HG03457 (cell line): ENCODE results near the gene UAP1.
"Not testable (repeated sequence)": the region's sequence is repeated elsewhere in the genome, so short reads cannot be mapped to it uniquely, and the experiment has no call there.

Experiments used
- ATAC-seq: cut with Tn5 transposase; IDR thresholded peaks from one replicate; pipeline ENCODE4 v1.9.1; 2021; ENCODE audit warnings: moderate number of reproducible peaks; ENCODE audit not compliant: unreplicated experiment

UAP1 gene

DNA sequence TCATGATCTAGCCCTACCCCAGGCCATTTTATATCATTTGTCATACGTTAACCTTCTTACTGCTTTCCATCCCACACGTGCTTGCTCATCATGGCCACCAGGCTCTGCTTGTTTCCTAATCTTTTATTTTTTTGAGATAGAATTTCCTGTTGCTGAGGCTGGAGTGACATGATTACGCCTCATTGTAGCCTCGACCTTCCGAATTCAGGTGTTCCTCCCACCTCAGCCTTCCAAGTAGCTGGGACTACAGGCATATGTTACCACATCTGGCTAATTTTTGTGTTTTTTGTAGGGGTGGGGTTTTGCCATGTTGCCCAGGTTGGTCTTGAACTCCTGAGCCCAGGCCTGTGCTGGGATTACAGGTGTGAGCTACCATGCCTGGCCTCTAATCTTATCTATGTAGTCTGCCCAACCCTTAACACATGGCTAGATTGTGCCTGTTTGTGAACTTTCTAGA, 3.3 kb downstream of the UAP1 start:
- ATAC-seq: no peak

DNA sequence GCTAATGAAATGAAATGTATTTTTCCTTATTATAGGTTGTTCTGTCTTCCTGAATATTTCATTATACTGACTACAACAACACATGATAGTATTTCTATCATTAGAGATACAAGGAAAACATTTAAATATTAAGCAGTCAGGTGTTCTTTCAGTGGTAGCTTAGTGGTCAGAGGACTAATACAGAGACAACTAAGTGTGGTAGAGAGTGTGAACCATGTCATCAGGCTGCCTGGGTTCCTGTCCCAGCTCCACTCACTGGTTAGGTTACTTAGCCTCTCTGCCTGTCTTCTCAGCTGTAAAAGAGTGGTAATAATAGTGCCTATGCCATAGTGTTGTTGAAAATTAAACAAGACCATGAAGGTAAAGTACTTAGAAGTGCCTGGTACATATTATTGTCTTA, 3.9 kb downstream of the UAP1 start:
- no peak for ATAC-seq

DNA sequence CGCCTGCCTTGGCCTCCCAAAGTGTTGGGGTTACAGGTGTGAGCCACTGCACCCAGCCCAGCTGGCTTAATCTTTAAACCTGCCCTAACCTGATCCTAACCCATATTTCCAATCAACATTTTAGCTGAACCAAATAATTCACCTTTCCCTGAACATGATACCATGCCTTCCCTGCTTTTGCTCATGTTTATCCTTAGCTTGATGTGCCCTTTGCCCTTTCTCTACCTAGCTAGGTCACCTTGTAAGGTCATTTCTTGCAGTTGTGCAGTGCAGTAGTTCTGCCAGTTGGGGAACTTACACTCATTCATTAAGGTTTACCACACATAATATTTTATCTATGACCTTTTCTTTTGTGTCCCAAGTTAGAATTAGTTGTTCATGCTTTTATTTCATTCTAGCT, 5.3 kb downstream of the UAP1 start:
- no peak for ATAC-seq

DNA sequence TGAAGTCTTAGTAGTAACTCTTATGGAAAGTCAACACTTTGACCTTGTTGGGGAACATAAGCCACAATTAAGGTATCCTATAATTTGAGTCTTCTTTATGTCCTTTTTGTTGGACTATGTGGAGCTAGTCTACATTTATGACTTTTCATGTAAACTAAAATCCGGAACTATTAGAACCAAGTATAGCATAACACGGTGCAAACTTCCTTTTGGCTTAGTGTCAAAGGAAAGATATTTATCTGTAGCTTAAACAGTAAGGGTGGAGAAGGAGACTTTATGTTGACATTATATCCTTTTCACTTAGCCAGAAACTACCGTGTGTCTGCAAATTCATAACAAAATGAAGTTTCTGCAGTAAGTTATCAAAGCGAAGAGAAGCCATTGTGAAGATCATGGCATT, 7.3 kb downstream of the UAP1 start:
- no peak for ATAC-seq

DNA sequence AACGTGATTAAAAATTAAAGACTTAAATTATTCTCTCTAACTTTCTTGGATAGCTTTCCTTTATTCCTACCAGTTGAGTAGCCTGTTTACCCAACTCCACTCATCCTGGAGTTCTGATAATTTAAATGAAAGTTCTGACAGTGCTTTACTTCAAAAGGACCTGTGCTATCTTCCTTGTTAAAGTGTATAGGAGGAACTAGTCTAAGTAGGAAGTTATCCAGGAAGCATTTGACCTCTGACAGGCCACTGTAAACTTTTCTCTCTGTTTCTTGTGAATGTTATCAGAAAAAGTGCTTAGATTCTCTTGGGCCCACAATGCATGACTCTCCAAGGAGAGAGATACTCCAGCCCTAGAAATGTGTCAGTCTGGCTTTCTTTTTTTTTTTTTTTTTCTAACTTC, 9.2 kb downstream of the UAP1 start:
- ATAC-seq: no peak

DNA sequence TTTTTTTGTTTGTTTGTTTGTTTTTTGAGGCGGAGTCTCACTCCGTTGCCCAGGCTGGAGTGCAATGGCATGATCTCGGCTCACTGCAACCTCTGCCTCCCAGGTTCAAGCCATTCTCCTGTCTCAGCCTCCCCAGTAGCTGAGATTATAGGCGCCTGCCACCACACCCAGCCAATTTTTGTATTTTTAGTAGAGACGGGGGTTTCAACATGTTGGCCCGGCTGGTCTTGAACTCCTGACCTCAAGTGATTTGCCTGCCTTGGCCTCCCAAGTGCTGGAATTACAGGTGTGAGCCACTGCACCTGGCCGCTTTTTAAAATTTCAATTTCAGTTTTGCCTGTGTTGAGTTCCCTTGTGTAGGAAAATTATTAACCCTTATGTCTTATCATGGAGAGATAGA, 9.6 kb downstream of the UAP1 start:
- ATAC-seq: not testable (repeated sequence)

DNA sequence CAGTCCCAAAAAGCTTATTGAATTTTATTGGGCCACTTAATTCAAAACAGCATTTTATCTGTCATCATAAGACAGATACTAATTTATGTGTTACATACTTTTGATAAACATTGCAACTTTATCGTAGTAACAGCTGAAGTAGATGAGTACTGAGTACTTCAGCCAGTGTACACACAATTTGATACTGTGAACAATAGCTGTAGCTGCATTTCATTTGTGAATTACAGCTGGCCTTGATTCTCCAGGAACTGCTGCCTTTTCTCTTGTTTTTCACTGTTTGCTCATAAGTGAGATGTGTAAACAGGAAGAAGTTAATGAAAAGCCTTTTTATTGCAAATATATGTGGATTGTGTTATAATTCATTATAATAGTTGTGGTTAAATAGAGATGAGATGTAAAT, 10.2 kb downstream of the UAP1 start:
- no peak for ATAC-seq

DNA sequence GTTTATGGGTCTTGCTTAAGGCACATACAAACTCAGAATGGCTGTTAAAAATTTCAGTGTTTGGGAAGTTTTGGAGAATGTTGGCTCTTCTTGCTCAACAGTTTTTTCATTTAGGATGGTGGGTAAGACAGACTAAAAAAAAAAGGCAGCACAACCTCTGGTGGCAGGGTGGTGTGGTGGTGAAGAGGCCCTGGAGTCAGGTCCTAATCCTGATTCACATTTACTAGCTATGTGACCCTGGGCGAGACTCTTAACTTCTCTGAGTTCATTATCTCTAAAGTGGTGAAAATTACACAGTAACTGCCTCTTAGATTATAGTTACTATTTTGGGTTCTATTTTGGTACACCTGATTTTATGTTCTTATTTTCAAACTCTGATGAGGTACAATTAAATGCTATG, 11.6 kb downstream of the UAP1 start:
- ATAC-seq: no peak

DNA sequence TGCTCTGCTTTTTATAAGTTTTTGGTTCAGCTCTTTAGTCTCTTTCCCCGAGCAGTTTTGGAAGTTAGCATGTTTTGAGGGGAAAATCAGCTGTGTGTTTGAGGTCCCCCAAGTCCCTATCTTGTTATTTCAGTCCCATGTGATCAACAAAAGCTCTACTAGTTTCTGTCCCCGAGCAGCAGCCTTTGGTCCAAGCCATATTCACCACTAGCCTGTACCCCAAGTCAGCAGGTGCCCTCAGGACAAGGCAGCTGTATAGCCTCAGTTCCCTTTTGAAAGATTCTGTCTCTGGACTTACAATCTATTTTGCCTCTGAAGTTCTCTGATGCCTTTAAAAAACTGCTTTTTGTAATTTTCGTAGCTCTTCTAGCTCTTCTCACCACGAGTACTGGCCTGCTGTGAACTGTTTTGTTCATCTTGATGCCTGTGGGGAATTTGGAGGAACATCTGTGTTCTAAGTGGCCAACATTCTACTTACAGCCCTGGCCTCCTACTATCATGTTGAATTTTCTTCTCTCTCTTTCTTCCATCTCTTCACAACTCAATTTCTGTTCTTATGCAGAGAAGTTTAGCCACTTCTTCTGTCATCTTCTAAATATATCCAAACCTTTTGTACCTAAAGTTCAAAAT, 16.7 kb downstream of the UAP1 start:
- no peak for ATAC-seq

DNA sequence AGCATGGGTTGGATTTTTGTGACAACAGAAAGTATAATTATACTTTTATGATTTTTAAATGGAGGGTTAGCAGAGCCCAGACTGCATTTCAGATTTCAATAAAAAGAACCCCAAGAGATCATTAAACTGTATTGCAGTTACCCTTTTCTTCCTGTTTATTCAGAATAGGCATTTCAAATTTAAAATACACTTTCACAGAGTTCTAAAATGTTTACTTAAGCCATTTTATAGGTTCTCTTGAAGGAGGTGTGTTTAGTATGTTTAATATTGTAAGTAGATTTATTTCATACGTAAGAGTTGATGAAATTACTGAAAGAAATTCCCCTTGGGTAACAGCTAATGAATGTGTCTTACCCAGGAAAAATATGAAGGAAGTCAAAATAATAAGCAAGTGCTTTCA, 17.4 kb downstream of the UAP1 start:
- ATAC-seq: no peak

DNA sequence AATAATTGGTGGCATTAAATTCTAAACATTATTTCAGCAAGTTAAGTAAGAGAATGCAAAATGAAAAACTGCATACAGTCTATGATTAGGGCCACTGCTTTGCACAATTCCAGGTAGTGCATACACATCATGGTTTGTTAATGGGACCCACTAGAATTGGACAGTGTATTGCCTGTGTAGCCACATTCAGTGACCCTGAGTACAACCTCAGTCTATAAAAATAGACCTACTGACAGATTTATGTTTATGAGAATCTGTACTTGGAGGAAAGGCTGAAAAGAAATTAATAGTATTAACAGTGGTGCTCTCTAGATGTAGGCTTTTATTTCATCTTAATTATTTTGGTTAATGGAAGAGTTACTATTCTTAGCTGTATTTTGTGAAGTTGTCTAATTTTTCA, 18.8 kb downstream of the UAP1 start:
- no peak for ATAC-seq

DNA sequence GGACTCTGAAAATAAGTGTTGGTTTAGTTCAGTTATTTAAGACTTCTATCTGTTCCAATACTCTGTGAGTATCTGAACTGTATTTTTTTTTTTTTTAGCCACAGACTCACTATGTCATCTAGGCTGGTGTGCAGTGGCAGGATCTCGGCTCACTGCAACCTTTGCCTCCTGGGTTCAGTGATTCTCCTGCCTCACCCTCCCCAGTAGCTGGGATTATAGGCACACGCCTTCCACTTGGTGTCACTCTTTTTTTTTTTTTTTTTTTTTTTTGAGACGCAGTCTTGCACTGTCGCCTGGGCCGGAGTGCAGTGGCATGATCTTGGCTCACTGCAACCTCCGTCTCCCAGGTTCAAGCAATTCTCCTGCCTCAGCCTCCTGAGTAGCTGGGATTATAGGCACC, 21.4 kb downstream of the UAP1 start:
- not testable (repeated sequence) for ATAC-seq

DNA sequence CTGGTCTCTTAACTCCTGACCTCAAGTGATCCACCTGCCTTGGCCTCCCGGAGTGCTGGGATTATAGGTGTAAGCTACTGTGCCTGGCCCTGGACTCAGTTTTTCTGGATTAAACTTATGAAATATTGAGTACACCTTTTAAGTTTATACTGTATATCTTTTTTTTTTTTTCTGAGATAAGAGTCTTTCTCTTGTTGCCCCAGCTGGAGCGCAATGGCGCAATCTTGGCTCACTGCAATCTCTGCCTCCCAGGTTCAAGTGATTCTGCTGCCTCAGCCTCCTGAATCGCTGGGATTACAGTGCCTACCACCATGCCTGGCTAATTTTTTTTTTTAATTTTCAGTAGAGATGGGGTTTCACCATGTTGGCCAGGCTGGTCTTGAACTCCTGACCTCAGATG, 23.6 kb downstream of the UAP1 start:
- ATAC-seq: not testable (repeated sequence)

DNA sequence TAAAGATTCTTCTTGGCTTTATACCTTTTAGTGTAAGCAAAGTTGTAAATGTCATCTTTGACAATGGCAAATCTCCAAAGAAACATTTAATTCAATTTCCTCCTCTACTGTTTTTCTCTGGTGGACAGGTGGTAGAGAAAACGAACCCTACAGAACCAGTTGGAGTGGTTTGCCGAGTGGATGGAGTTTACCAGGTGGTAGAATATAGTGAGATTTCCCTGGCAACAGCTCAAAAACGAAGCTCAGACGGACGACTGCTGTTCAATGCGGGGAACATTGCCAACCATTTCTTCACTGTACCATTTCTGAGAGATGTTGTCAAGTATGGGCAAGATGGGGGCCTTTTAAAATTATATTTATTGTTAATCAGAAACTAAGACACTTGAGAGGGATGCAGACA, 25.8 kb downstream of the UAP1 start:
- no peak for ATAC-seq

DNA sequence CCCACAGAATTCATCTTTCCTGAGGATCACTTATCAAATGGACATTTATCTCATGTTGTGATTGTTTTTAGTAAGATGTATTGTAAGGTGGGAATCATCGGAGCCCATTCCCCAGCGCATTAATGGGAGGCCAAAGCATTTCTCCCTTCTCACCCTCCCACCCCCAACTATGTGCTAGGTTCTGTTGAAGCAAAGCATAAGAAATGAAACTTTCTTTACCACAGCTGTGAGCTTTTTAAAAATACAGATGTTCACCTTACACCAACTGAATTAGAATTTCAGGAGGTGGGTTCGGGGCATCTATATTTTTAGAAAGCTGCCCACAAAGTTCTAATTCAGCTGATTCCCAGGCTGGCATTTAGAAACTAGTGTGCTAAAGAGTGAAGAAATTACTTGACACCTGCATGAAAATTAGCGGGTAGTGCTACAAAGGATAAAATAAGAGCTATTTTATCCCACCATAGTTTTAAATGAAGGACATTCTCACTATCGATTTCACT, 26.3 kb downstream of the UAP1 start:
- ATAC-seq: no peak

DNA sequence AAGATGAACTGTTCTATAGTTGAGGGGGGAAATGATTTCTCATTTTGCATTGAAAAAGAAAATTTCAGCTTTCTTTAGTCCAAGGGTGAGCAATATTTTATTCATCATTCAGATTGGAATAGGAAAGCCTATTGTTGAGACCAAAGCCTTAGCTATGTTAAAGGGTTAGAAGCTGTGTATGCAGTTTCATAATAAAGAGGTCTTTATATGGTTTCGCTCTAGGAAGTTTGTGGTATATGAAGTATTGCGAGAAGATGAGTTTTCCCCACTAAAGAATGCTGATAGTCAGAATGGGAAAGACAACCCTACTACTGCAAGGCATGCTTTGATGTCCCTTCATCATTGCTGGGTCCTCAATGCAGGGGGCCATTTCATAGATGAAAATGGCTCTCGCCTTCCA, 28.6 kb downstream of the UAP1 start:
- no peak for ATAC-seq

DNA sequence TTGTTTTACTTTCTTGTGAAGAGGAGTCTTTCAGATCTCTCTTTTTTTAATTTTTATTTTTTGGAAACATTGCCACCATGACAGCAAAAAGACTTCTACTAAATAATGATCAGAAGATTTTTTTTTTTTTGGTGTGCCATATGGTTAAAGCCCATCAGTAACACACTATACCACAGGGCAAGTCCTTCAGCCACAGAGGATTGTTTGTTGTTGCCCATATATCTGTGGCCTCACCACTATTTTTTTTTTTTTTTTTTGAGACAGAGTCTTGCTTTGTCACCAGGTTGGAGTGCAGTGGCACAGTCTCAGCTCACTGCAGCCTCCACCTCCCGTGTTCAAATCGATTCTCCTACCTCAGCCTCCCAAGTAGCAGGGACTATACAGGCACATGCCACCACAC, 29.2 kb downstream of the UAP1 start:
- no peak for ATAC-seq

DNA sequence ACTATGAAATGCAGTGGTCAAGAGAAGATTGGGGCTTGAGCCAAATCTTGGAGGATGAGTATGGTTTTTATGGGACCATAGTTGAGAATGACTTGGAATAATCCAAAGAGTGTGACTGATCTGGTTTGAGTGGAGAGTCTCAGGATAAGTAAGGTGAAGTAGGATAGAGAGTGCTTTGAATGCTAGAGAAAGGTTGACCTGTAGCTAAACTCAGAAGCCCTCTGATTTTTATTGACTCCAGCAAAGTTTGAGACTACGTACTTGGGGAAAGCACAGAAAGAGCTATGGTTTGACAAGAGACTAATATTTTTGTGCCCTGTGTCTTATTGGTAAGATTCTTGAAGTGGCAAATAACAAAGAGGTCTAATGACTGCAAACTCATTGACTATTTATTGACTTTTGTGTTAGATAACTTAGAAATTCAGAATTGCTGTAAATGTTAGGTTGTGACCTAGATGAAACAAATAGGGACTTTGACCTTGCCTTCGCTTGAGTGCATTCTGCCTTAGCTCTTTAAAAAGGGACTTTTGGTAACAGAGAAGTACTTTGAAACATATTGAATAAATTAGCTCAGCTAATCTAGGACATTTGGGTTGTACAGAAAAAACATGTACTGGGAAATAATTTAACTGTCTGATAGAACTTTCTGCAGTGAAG, 35.1 kb downstream of the UAP1 start:
- ATAC-seq: no peak

DNA sequence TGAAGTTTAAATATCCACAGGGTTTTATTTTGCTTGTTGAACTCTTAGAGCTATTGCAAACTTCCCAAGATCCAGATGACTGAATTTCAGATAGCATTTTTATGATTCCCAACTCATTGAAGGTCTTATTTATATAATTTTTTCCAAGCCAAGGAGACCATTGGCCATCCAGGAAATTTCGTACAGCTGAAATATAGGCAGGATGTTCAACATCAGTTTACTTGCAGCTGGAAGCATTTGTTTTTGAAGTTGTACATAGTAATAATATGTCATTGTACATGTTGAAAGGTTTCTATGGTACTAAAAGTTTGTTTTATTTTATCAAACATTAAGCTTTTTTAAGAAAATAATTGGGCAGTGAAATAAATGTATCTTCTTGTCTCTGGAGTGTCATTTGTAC, 37.9 kb downstream of the UAP1 start:
- no peak for ATAC-seq

DNA sequence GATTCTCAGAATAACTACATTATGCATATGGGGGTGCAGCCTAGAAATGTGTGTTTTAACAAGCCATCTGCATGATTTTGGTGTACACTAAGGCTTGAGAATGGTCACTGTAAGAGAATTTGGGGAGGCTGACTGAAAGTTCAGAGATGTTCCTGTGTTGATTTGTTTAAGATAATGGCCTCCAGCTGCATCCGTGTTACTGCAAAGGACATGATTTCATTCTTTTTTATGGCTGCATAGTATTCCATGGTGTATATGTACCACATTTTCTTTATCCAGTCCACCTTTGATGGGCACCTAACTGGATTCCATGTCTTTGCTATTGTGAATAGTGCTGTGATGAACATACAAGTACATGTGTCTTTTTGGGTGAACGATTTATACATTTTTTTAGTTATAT, 41.6 kb downstream of the UAP1 start:
- ATAC-seq: not testable (repeated sequence)

DNA sequence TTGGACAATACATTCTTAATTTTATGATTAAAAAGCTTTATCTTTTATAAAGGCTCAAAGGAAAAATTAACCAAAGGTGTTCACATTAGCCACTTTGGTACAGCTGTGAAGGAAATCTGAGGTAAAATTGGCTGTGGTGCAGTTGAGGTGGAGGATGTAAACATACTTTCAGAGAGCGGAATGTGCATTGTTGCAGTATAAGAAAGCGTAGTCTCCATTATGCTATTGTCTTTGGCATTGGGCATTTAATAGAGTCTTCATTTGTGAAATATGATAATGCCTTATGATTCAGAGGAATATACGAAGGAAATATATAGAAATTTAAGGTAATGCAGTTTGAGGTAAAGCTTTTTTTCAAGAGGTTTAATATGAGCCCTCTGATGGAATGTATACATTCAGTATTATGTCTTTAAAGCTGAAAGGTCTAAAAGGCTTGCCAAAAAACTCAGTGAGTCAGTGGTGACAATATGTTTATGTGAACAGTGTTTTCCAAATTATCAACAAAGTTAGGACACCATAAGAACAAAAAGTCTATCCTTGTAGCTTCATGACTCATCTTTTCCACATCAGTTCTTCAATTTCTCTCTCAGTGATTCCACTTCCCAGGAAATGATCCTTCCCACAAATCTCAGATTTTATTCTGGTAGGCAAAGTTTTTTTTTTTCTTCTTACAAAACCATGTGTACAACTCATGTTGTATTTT, 43.9 kb downstream of the UAP1 start:
- no peak for ATAC-seq

DNA sequence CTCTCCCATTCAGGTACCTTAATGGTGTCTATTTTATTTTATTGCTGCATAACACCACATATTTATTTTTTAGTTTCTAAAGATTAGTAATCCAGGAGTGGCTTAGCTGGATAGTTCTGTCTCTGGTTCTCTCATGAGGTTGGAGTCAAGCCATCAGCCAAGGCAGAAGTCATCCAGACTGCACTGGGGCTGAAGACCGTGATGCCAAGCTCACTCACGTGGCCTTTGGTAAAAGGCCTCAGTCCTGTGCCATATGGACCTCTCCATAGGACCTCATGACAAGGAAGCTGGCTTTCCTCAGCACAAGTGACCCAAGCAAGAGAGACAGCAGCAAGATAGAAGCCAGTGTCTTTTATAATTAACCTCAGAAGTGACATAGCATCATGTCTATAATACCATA, 47.8 kb downstream of the UAP1 start:
- no peak for ATAC-seq
